GM23248 (cell line): ENCODE results near the gene NPHS2. TPM values are rescaled to one million over a fixed set of nuclear protein-coding genes. Genes with fewer than 3 reads are reported as not detected.
A peak's percentile ranks its signal among the peaks of the same experiment; 100 is the strongest.

Experiments used
- DNase-seq: peaks from one replicate; pipeline ENCODE4 v3.0.0-alpha.2; 2015
- H2AFZ ChIP-seq: fragments of 200-600 bp; sonication (generic); 2 replicates; pipeline ENCODE4 v1.6.1; 2016; ENCODE audit warnings: antibody characterized with exemption
- H3F3A ChIP-seq: fragments of 200-600 bp; sonication (generic); 2 replicates; pipeline ENCODE4 v1.6.1; 2016; ENCODE audit warnings: mild to moderate bottlenecking, antibody characterized with exemption, mixed run types; ENCODE audit not compliant: insufficient read depth
- H3K27ac ChIP-seq: fragments of 200-600 bp; sonication (generic); 2 replicates; pipeline ENCODE4 v1.5.1; 2016; ENCODE audit warnings: mild to moderate bottlenecking
- H3K27me3 ChIP-seq: fragments of 200-600 bp; sonication (generic); replicated peaks from 2 replicates; pipeline ENCODE4 v1.6.1; 2016; ENCODE audit warnings: mild to moderate bottlenecking; ENCODE audit not compliant: insufficient read depth
- H3K36me3 ChIP-seq: fragments of 200-600 bp; sonication (generic); 2 replicates; pipeline ENCODE4 v1.6.1; 2016; ENCODE audit warnings: low read depth, mild to moderate bottlenecking
- H3K4me1 ChIP-seq: fragments of 200-600 bp; sonication (generic); 2 replicates; pipeline ENCODE4 v1.6.1; 2016; ENCODE audit warnings: mild to moderate bottlenecking; ENCODE audit not compliant: insufficient read depth
- H3K4me2 ChIP-seq: fragments of 200-600 bp; sonication (generic); one replicate; pipeline ENCODE4 v1.6.1; 2016; ENCODE audit warnings: mild to moderate bottlenecking; ENCODE audit not compliant: unreplicated experiment
- H3K4me3 ChIP-seq: fragments of 200-600 bp; sonication (generic); 2 replicates; pipeline ENCODE4 v1.5.1; 2016; ENCODE audit warnings: mild to moderate bottlenecking
- H3K79me2 ChIP-seq: fragments of 200-600 bp; sonication (generic); 2 replicates; pipeline ENCODE4 v1.6.1; 2016; ENCODE audit warnings: mild to moderate bottlenecking; ENCODE audit not compliant: insufficient read depth
- H3K9ac ChIP-seq: fragments of 200-600 bp; sonication (generic); 2 replicates; pipeline ENCODE4 v1.6.1; 2016; ENCODE audit warnings: mild to moderate bottlenecking
- H3K9me2 ChIP-seq: fragments of 200-600 bp; sonication (generic); 2 replicates; pipeline ENCODE4 v1.6.1; 2016; ENCODE audit warnings: mixed run types, mild to moderate bottlenecking, moderate library complexity; ENCODE audit not compliant: insufficient read depth
- H3K9me3 ChIP-seq: fragments of 200-600 bp; sonication (generic); one replicate; pipeline ENCODE4 v1.6.1; 2017; ENCODE audit warnings: low read depth
- H4K20me1 ChIP-seq: fragments of 200-600 bp; sonication (generic); 2 replicates; pipeline ENCODE4 v1.6.0; 2016; ENCODE audit not compliant: insufficient read depth
- EZH2 ChIP-seq: fragments of 200-600 bp; sonication (generic); IDR thresholded peaks from 2 replicates; pipeline ENCODE4 v1.6.1; 2018; ENCODE audit warnings: antibody characterized with exemption, mild to moderate bottlenecking; ENCODE audit not compliant: insufficient read depth, poor library complexity, severe bottlenecking
- EZH2phosphoT487 ChIP-seq: fragments of 200-600 bp; sonication (generic); IDR thresholded peaks from 2 replicates; pipeline ENCODE4 v1.6.1; 2018; ENCODE audit warnings: antibody characterized with exemption, moderate library complexity, mild to moderate bottlenecking, low read depth; ENCODE audit not compliant: insufficient read depth
- WGBS, 2 experiments: methylation state at CpG; one replicate each; pipeline ENCODE4 v1.1.6; 2015 to 2017; ENCODE audit warnings: low lambda C conversion rate in 2 of 2, low coverage in 1 of 2; ENCODE audit errors: missing lambda C conversion rate in 2 of 2; 5-methylcytosine and 5-hydroxymethylcytosine counted together
- in situ Hi-C: fragments of 300-500 bp; cut with MboI; formaldehyde crosslinking; loops from 2 replicates; pipeline ENCODE4 v1.15.0; 2020
- polyA plus RNA-seq: library from polyadenylated mRNA; unstranded; fragments of >200 nt; fragmentation: Nextera tagmentation; extraction: Ambion mirVana; gene quantifications from 2 replicates; pipeline ENCODE4 v1.2.1, GENCODE V29; 2016
- total RNA-seq: library from RNA; depleted of rRNA; stranded (reverse); fragments of >200 nt; shearing (Covaris generic); gene quantifications from 2 replicates; pipeline ENCODE4 v1.2.3, GENCODE V29; 2014

NPHS2 gene
- total and polyA plus RNA-seq, 2 experiments from 2014 or later, result not detected

- H3K4me2 ChIP-seq, result no peak overlapping the region
- in situ Hi-C loops, result no loop called here
- H3K27ac ChIP-seq, result no peak overlapping the region
- H3K36me3 ChIP-seq, result no peaks in the 10 kb centered on the region
- no peaks in the 10 kb centered on the region for H3K4me1 ChIP-seq
- H3K9ac ChIP-seq, result no peak overlapping the region
- H4K20me1 ChIP-seq, result no peaks in the 10 kb centered on the region
- no peak overlapping the region for H2AFZ ChIP-seq
- peak; percentile 71 for DNase-seq
- WGBS, 2 experiments, result 16 to 19% methylated on average over 9 of the region's 9 CpGs
- no peaks in the 10 kb centered on the region for H3K79me2 ChIP-seq
- H3K27me3 ChIP-seq, result no peaks in the 10 kb centered on the region
- H3K4me3 ChIP-seq, result no peak overlapping the region
- TF ChIP-seq EZH2, result no peak
- TF ChIP-seq EZH2phosphoT487, result no peak
- H3K9me2 ChIP-seq, result no peaks in the 10 kb centered on the region
- no peaks in the 10 kb centered on the region for H3F3A ChIP-seq
- H3K9me3 ChIP-seq, result no peaks in the 10 kb centered on the region
Observed at GRCh38 chr1:179550746-179551682, 24.7 kb downstream of the NPHS2 start.

GRCh38 chr1:179549368-179549700 lies 26.4 kb downstream of the NPHS2 start:
- no peaks in the 10 kb centered on the region for H3F3A ChIP-seq
- no peak overlapping the region for H3K9ac ChIP-seq
- WGBS, 2 experiments, result 23 to 24% methylated on average over 2 of the region's 2 CpGs
- no peaks in the 10 kb centered on the region for H3K27me3 ChIP-seq
- no peaks in the 10 kb centered on the region for H3K79me2 ChIP-seq
- H3K4me1 ChIP-seq, result no peaks in the 10 kb centered on the region
- no peaks in the 10 kb centered on the region for H3K9me3 ChIP-seq
- H4K20me1 ChIP-seq, result no peaks in the 10 kb centered on the region
- H3K4me2 ChIP-seq, result no peak overlapping the region
- no peaks in the 10 kb centered on the region for H3K36me3 ChIP-seq
- no peak for DNase-seq
- in situ Hi-C loops, result no loop called here
- TF ChIP-seq EZH2, result no peak
- no peak for TF ChIP-seq EZH2phosphoT487
- H3K9me2 ChIP-seq, result no peaks in the 10 kb centered on the region
- no peak overlapping the region for H3K27ac ChIP-seq
- no peak overlapping the region for H2AFZ ChIP-seq
- H3K4me3 ChIP-seq, result no peak overlapping the region

DNA sequence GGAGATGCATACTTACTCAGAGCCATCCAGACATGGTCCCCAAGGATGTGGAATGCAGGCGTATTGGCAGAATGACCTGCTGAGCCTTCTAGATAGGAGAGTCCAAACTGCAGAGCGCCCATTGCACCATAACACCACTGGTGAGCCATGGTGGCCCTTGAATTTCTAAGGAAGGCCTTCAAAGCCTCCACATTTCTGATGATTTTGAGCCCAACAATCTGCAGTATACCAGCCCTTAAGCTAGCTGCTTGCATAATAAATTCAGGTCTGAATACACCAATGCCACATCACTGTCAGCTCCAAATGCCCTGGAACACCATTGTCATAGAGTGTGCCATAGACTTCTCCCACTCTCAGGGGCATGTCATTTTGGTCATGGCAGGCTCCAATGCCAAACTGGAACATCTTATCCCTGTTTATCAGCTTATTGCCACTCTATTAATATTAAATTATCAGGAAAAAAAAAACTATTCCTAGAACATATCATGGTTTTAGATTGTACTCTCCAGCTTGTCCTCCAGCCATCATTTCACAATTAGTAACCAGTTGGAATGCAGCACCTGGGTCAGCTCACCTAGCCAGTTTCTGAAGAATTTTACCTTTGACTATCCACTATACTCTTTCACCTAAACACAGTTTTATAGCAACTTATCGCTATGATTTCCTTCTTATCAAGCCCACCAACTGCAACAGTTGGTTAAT lies 26.9 kb downstream of the NPHS2 start:
- in situ Hi-C loops, result no loop called here
- H3K27me3 ChIP-seq, result no peaks in the 10 kb centered on the region
- DNase-seq, result no peak
- H3K36me3 ChIP-seq, result no peaks in the 10 kb centered on the region
- H2AFZ ChIP-seq, result no peak overlapping the region
- no peaks in the 10 kb centered on the region for H4K20me1 ChIP-seq
- H3K4me3 ChIP-seq, result no peak overlapping the region
- H3K4me2 ChIP-seq, result no peak overlapping the region
- no peak overlapping the region for H3K27ac ChIP-seq
- TF ChIP-seq EZH2phosphoT487, result no peak
- 15 to 26% methylated on average over 3 of the region's 3 CpGs for WGBS, 2 experiments
- H3K79me2 ChIP-seq, result no peaks in the 10 kb centered on the region
- H3K9me3 ChIP-seq, result no peaks in the 10 kb centered on the region
- H3K9ac ChIP-seq, result no peak overlapping the region
- no peaks in the 10 kb centered on the region for H3K9me2 ChIP-seq
- no peaks in the 10 kb centered on the region for H3F3A ChIP-seq
- no peaks in the 10 kb centered on the region for H3K4me1 ChIP-seq

- WGBS, 2 experiments, result 15 to 28% methylated on average over 2 of the region's 2 CpGs
- in situ Hi-C loops, result no loop called here
Observed at GRCh38 chr1:179547021-179547535, 28.7 kb downstream of the NPHS2 start.

More at GRCh38 chr1:179547021-179547535, 28.7 kb downstream of the NPHS2 start:
- Histone ChIP-seq H2AFZ (no peak overlapping the region), H3K9me3 (no peaks in the 10 kb centered on the region), H4K20me1 (no peaks in the 10 kb centered on the region), H3F3A (no peaks in the 10 kb centered on the region), H3K4me1 (no peaks in the 10 kb centered on the region), H3K36me3 (no peaks in the 10 kb centered on the region), H3K4me3 (no peak overlapping the region), H3K27ac (no peak overlapping the region), H3K27me3 (no peaks in the 10 kb centered on the region), H3K9me2 (no peaks in the 10 kb centered on the region), H3K79me2 (no peaks in the 10 kb centered on the region), H3K4me2 (no peak overlapping the region), H3K9ac (no peak overlapping the region)
- TF ChIP-seq EZH2, result no peak
- TF ChIP-seq EZH2phosphoT487, result no peak
- DNase-seq, result no peak
